ENCODE measurements around the gene WWTR1. TPM values are rescaled to one million over a fixed set of nuclear protein-coding genes. Genes with fewer than 3 reads are reported as not detected.

Gene WWTR1
- total and polyA plus RNA-seq, 2 of the 8 experiments (the other 6 are each of a cell fraction or from before 2014, with no cell fraction given) = 15.7 to 18.6 TPM

GRCh38 chr3:149532489-149533180 is 125.2 kb downstream of the WWTR1 start:
- Histone ChIP-seq H3K79me1 (ENCODE audit: low read depth, low read length) (no peaks in the 10 kb centered on the region), H2BK20ac (ENCODE audit: low read length) (no peak overlapping the region), H3K18ac (ENCODE audit: extremely low read depth, low read length) (no peak overlapping the region), H2AK5ac (ENCODE audit: low read depth, low read length) (no peak overlapping the region), H2BK5ac (ENCODE audit: low read depth, low read length) (no peak overlapping the region), H4K91ac (replicated peaks; ENCODE audit: insufficient read length, low read length) (no peak overlapping the region), H3K27ac (ENCODE audit: low read depth, low read length) (no peak overlapping the region), H2BK15ac (ENCODE audit: low read length) (no peak overlapping the region), H2AFZ (ENCODE audit: low read length) (no peak overlapping the region), H3K4me2 (ENCODE audit: insufficient read depth in 1 of 2, low read depth in 2 of 2, low read length in 2 of 2) (no peak overlapping the region), H3K9me3 (ENCODE audit: insufficient read depth in 2 of 2, low read depth in 1 of 2, low read length in 1 of 2) (no peaks in the 10 kb centered on the region), H4K20me1 (replicated peaks in 1 of 2; ENCODE audit: control insufficient read depth in 1 of 2, insufficient read depth in 2 of 2, low read length in 2 of 2) (peaks cover 0 to 3% of the 10 kb centered on the region in 2 experiments), H3K23me2 (ENCODE audit: low read depth, low read length) (no peaks in the 10 kb centered on the region), H3K23ac (ENCODE audit: insufficient read length) (no peak overlapping the region), H4K8ac (ENCODE audit: extremely low read depth, insufficient read depth, low read length) (no peak overlapping the region), H3K56ac (replicated peaks; ENCODE audit: insufficient read length, low read depth, low read length) (no peak overlapping the region), H2BK12ac (ENCODE audit: low read depth, low read length) (no peak overlapping the region), H3K79me2 (ENCODE audit: control insufficient read depth in 1 of 2, insufficient read depth in 2 of 2, low read length in 2 of 2) (no peaks in the 10 kb centered on the region), H2BK120ac (replicated peaks; ENCODE audit: low read depth, low read length) (no peak overlapping the region), H3K36me3 (ENCODE audit: control insufficient read depth in 2 of 4, insufficient read depth in 4 of 4, low read length in 3 of 4) (no peaks in the 10 kb centered on the region), H3K4me3 (ENCODE audit: extremely low read depth in 1 of 4, insufficient read depth in 2 of 4, low read depth in 3 of 4, low read length in 4 of 4) (no peak overlapping the region), H4K5ac (ENCODE audit: insufficient read length, low read depth, low read length) (no peak overlapping the region), H3K4me1 (replicated peaks in 1 of 4; ENCODE audit: control insufficient read depth in 3 of 4, insufficient read depth in 4 of 4, low read length in 3 of 4) (peaks cover 2 to 10% (median 5%) of the 10 kb centered on the region in 4 experiments; a peak in 5 of 7 replicates), H3K14ac (ENCODE audit: insufficient read length) (no peak overlapping the region), H3K4ac (replicated peaks; ENCODE audit: insufficient read length, low read depth, low read length) (no peak overlapping the region), H3K9ac (replicated peaks in 1 of 4; ENCODE audit: extremely low read depth in 1 of 4, low read depth in 3 of 4, low read length in 3 of 4) (no peak overlapping the region), H3K27me3 (replicated peaks in 1 of 4; ENCODE audit: control insufficient read depth in 3 of 4, extremely low read depth in 1 of 4, insufficient read depth in 3 of 4, low read length in 3 of 4) (no peaks in the 10 kb centered on the region)
- FAIRE-seq = no peak
- no peak for DNase-seq (ENCODE audit: low read depth in 1 of 2, low spot score in 2 of 2)
- CTCF ChIA-PET (ENCODE audit: partially characterized antibody) = interaction anchor here (0.9 to 3.2 kb wide), 15 partner anchors 8 to 280 kb away, joined by 3 to 22 read pairs (median 12); partner anchors contain the start of genes RNF13 and WWTR1
- POLR2A ChIA-PET (ENCODE audit: partially characterized antibody) = interaction anchor here (1.2 kb wide), 1 partner anchor 126 kb away, joined by 3 read pairs; no protein-coding TSS in a partner anchor
- WGBS, 2 experiments (ENCODE audit: extremely low coverage in 1 of 2, insufficient coverage in 1 of 2, insufficient read length in 1 of 2, insufficient replicate concordance in 2 of 2, low coverage in 1 of 2, low lambda C conversion rate in 2 of 2, missing lambda C conversion rate in 1 of 2) = 75% methylated on average over 8 of the region's 8 CpGs; no CpG with 5 or more reads in 1 of the 2 experiments
- TF ChIP-seq ZNF274 (IDR thresholded peaks at IDR 0.05; ENCODE audit: borderline replicate concordance, extremely low read depth, low read length) = no peak
- no peak for TF ChIP-seq NRF1 (IDR thresholded peaks at IDR 0.05; ENCODE audit: low read depth, low read length)
- no peak for TF ChIP-seq CHD2 (IDR thresholded peaks at IDR 0.05; ENCODE audit: low read length)
- no peak for TF ChIP-seq NANOG (IDR thresholded peaks at IDR 0.05; ENCODE audit: insufficient read depth, low read depth, low read length, poor library complexity, severe bottlenecking)
- no peak for TF ChIP-seq ATF2 (IDR thresholded peaks at IDR 0.05; ENCODE audit: low read length)
- TF ChIP-seq RXRA (IDR thresholded peaks at IDR 0.05; ENCODE audit: insufficient read depth, low read depth, low read length) = no peak
- no peak for TF ChIP-seq TBP (IDR thresholded peaks at IDR 0.05; ENCODE audit: low read depth, low read length)
- no peak for TF ChIP-seq JUN (IDR thresholded peaks at IDR 0.05; ENCODE audit: low read depth, low read length)
- TF ChIP-seq YY1 (IDR thresholded peaks at IDR 0.05; ENCODE audit: low read depth, low read length) = no peak
- TF ChIP-seq PHF8 (conservative IDR thresholded peaks at IDR 0.05; ENCODE audit: low read depth, low read length) = no peak
